B cell (primary cell): ENCODE measurements around the gene PAK1IP1.

ENCODE experiments used
- EZH2 ChIP-seq: IDR thresholded peaks from 2 replicates; pipeline ENCODE4 v1.6.1; 2012; ENCODE audit warnings: borderline replicate concordance, low read depth, mild to moderate bottlenecking, moderate library complexity, low read length; ENCODE audit not compliant: insufficient read depth, poor library complexity, severe bottlenecking
- TF ChIP-seq, protein P1 (sequence below): fragments of 200-600 bp; IDR thresholded peaks from one replicate; pipeline ENCODE4 v1.8.0; 2022; ENCODE audit warnings: antibody characterized with exemption, mild to moderate bottlenecking

DNA sequence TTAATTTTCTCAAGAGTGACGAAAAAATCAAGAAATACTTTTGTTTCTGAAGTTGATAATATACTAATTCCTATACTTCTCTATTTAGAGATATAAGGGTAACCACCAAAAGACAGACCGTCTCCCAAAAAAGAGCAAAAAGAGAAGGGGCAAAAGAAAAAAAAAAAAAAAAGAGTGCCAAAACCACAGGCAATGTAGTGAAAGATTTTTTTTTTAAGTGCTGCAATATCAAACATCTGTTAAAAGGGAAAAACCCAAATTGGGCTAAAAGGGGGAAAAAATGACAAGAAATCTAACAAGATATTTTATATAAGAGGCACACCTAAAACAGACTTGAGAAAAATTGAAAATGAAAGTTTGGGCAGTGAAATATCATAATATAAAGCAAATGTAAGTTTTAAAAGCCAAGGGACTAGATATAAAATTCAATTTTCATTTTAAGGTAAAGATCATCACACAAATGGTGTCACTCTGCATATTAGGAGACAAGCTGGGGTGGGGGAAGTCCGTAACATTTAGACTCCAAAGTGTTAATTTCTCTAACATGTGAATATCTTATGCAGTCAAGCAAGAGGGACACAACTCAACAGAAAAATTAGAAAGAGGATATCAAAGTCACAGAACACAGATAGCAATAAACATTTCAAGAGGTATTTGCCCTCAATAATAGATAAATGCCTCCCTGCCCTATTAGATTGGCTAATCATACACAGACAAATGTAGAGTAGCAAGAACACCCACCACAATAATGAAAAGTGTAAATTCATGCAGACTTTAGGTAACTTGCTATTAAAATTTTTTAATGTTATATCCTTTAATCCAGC lies 9.5 kb upstream of the PAK1IP1 start:
- TF ChIP-seq, protein P1, sequence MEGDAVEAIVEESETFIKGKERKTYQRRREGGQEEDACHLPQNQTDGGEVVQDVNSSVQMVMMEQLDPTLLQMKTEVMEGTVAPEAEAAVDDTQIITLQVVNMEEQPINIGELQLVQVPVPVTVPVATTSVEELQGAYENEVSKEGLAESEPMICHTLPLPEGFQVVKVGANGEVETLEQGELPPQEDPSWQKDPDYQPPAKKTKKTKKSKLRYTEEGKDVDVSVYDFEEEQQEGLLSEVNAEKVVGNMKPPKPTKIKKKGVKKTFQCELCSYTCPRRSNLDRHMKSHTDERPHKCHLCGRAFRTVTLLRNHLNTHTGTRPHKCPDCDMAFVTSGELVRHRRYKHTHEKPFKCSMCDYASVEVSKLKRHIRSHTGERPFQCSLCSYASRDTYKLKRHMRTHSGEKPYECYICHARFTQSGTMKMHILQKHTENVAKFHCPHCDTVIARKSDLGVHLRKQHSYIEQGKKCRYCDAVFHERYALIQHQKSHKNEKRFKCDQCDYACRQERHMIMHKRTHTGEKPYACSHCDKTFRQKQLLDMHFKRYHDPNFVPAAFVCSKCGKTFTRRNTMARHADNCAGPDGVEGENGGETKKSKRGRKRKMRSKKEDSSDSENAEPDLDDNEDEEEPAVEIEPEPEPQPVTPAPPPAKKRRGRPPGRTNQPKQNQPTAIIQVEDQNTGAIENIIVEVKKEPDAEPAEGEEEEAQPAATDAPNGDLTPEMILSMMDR, result no peak
- TF ChIP-seq EZH2, result no peak
